WTC11 (cell line): Measurements from ENCODE around the gene RAD23A. TPM values are rescaled to one million over a fixed set of nuclear protein-coding genes. Genes with fewer than 3 reads are reported as not detected.

ENCODE experiments used
- ATAC-seq: fragments of 200-7000 bp; cut with Tn5 transposase; 2 replicates; pipeline ENCODE4 v1.10.0; 2021; ENCODE audit warnings: mild to moderate bottlenecking, moderate library complexity
- CTCF ChIA-PET: fragments of 300-600 bp; sonication (Branson Sonifier 250); formaldehyde crosslinking; loops from one replicate; lab custom pipeline; 2021; ENCODE audit warnings: antibody characterized with exemption; lab: Charles Lee
- POLR2A ChIA-PET: fragments of 350-600 bp; sonication (Branson Sonifier 250); formaldehyde crosslinking; loops from one replicate; lab custom pipeline; 2021; ENCODE audit warnings: antibody characterized with exemption; lab: Charles Lee
- DNase-seq: peaks from one replicate; pipeline ENCODE4 v3.0.0; 2021; ENCODE audit warnings: low spot score
- H3K27ac Mint-ChIP-seq: 2 replicates; pipeline ENCODE4 v1.8.0; 2021; ENCODE audit warnings: mixed read lengths
- H3K27me3 Mint-ChIP-seq: 2 replicates; pipeline ENCODE4 v1.8.0; 2021; ENCODE audit warnings: low read depth, mild to moderate bottlenecking, moderate library complexity, mixed read lengths
- H3K36me3 Mint-ChIP-seq: 2 replicates; pipeline ENCODE4 v1.8.0; 2021; ENCODE audit warnings: mixed read lengths
- H3K4me1 Mint-ChIP-seq: 2 replicates; pipeline ENCODE4 v1.8.0; 2022; ENCODE audit warnings: mixed read lengths
- H3K4me3 Mint-ChIP-seq: 2 replicates; pipeline ENCODE4 v1.8.0; 2021; ENCODE audit warnings: mild to moderate bottlenecking, moderate library complexity, mixed read lengths
- H3K9me3 Mint-ChIP-seq: 2 replicates; pipeline ENCODE4 v1.8.0; 2021; ENCODE audit warnings: mixed read lengths
- CTCF ChIP-seq: fragments of 200-600 bp; IDR thresholded peaks from 2 replicates; pipeline ENCODE4 v1.8.0; 2022; ENCODE audit warnings: antibody characterized with exemption
- ETV6 ChIP-seq: sonication (generic); formaldehyde crosslinking; IDR thresholded peaks from 2 replicates; pipeline ENCODE4 v1.8.1; 2022; ENCODE audit warnings: mild to moderate bottlenecking, missing genetic modification reagents
- FOXJ3 ChIP-seq: sonication (generic); formaldehyde crosslinking; IDR thresholded peaks from 2 replicates; pipeline ENCODE4 v1.9.0; 2021; ENCODE audit warnings: missing genetic modification reagents, mild to moderate bottlenecking, borderline replicate concordance
- FOXP1 ChIP-seq: sonication (generic); formaldehyde crosslinking; IDR thresholded peaks from 2 replicates; pipeline ENCODE4 v1.8.0; 2022; ENCODE audit warnings: missing genetic modification reagents, mild to moderate bottlenecking, moderate library complexity, borderline replicate concordance
- HMGA2 ChIP-seq: fragments of 250-450 bp; sonication (Bioruptor Pico); IDR thresholded peaks from 2 replicates; pipeline ENCODE4 v1.4.0; 2021; ENCODE audit warnings: mild to moderate bottlenecking, moderate library complexity
- JUN ChIP-seq: sonication (generic); formaldehyde crosslinking; IDR thresholded peaks from 2 replicates; pipeline ENCODE4 v1.8.0; 2023; ENCODE audit warnings: mild to moderate bottlenecking, missing genetic modification reagents
- MAX ChIP-seq: sonication (generic); formaldehyde crosslinking; IDR thresholded peaks from 2 replicates; pipeline ENCODE4 v1.8.0; 2022; ENCODE audit warnings: mild to moderate bottlenecking, missing genetic modification reagents
- NFATC4 ChIP-seq: fragments of 250-450 bp; sonication (Bioruptor Pico); IDR thresholded peaks from 2 replicates; pipeline ENCODE4 v1.9.0; 2021; ENCODE audit warnings: mild to moderate bottlenecking
- NFYB ChIP-seq: sonication (generic); formaldehyde crosslinking; conservative IDR thresholded peaks from 2 replicates; pipeline ENCODE4 v1.8.0; 2022; ENCODE audit warnings: low read depth, missing genetic modification reagents
- NR3C1 ChIP-seq: sonication (generic); formaldehyde crosslinking; conservative IDR thresholded peaks from 2 replicates; pipeline ENCODE4 v1.8.1; 2023; ENCODE audit warnings: low read depth, mild to moderate bottlenecking, missing genetic modification reagents
- STAT6 ChIP-seq: sonication (generic); formaldehyde crosslinking; conservative IDR thresholded peaks from 2 replicates; pipeline ENCODE4 v1.8.1; 2023; ENCODE audit warnings: mild to moderate bottlenecking, low read depth, missing genetic modification reagents, moderate library complexity
- TCF7 ChIP-seq: sonication (generic); formaldehyde crosslinking; IDR thresholded peaks from 2 replicates; pipeline ENCODE4 v1.8.0; 2022; ENCODE audit warnings: mild to moderate bottlenecking, low read depth, missing genetic modification reagents, moderate library complexity
- USF2 ChIP-seq: sonication (generic); formaldehyde crosslinking; IDR thresholded peaks from 2 replicates; pipeline ENCODE4 v1.8.1; 2023; ENCODE audit warnings: mild to moderate bottlenecking, missing genetic modification reagents, moderate library complexity
- ZNF263 ChIP-seq: sonication (generic); formaldehyde crosslinking; IDR thresholded peaks from 2 replicates; pipeline ENCODE4 v1.8.1; 2022; ENCODE audit warnings: low read depth, mild to moderate bottlenecking, moderate library complexity, missing genetic modification reagents
- ZNF281 ChIP-seq: sonication (generic); formaldehyde crosslinking; IDR thresholded peaks from 2 replicates; pipeline ENCODE4 v1.8.0; 2023; ENCODE audit warnings: mild to moderate bottlenecking, missing genetic modification reagents
- total RNA-seq: library from RNA; stranded (reverse); gene quantifications from 3 replicates; pipeline ENCODE4 v1.2.3, GENCODE V29; 2021

RAD23A gene
- total RNA-seq, 1 experiment from 2014 or later = 84.3 TPM

GRCh38 chr19:12993562-12993961 lies 47.9 kb downstream of the RAD23A start (continued):
- TF ChIP-seq STAT6 (CRISPR knock-in tag) (no peak), USF2 (CRISPR knock-in tag) (no peak), FOXJ3 (CRISPR knock-in tag) (no peak)

GRCh38 chr19:12994701-12995595 lies 49.3 kb downstream of the RAD23A start, which contains the start of gene NFIX:
TSS of gene NFIX (plus strand) at chr19:12995475. CDS start at chr19:12995838, 363 bp downstream.
- Mint-ChIP-seq H3K9me3 (no peaks in the 10 kb centered on the region), H3K4me3 (peak within 1 kb of the TSS; percentile 70), H3K27me3 (peaks cover 90% of the 10 kb centered on the region), H3K27ac (no peak within 1 kb of the TSS), H3K36me3 (peaks cover 3% of the 10 kb centered on the region; the same call in 1 of the 2 replicates), H3K4me1 (peaks cover 9% of the 10 kb centered on the region)
- peak; percentile 53; the same call in 1 of the 2 replicates for TF ChIP-seq FOXP1 (CRISPR knock-in tag)
- 0 out of 2 replicates have a peak, but pooled peaks have one; percentile 15 for TF ChIP-seq TCF7 (CRISPR knock-in tag)
- no peak for TF ChIP-seq JUN (CRISPR knock-in tag)
- DNase-seq (no peak), ATAC-seq (no peak)
- ChIA-PET POLR2A (no interaction called here), CTCF (interaction anchor here (0.6 to 1.4 kb wide), 4 partner anchors 12 to 100 kb away, joined by 3 to 4 read pairs (median 3); no protein-coding TSS in a partner anchor)

- H3K27ac Mint-ChIP-seq = no peak overlapping the region
- H3K4me1 Mint-ChIP-seq = peaks cover 6% of the 10 kb centered on the region
- peak overlapping the region; percentile 64 for H3K4me3 Mint-ChIP-seq
- no peaks in the 10 kb centered on the region for H3K9me3 Mint-ChIP-seq
- H3K36me3 Mint-ChIP-seq = peaks cover 3% of the 10 kb centered on the region; the same call in 1 of the 2 replicates
- DNase-seq (no peak), ATAC-seq (peak; percentile 12)
- TF ChIP-seq ZNF263 (CRISPR knock-in tag) (no peak), NFATC4 (CRISPR knock-in tag) (no peak), NFYB (CRISPR knock-in tag) (no peak), MAX (no peak), HMGA2 (CRISPR knock-in tag) (no peak), FOXP1 (CRISPR knock-in tag) (no peak), ZNF281 (CRISPR knock-in tag) (no peak), CTCF (no peak), ETV6 (CRISPR knock-in tag) (no peak), NR3C1 (CRISPR knock-in tag) (no peak)
- peaks cover 94% of the 10 kb centered on the region for H3K27me3 Mint-ChIP-seq
- POLR2A ChIA-PET = no interaction called here
- CTCF ChIA-PET = interaction anchor here (0.8 to 1.7 kb wide), 3 partner anchors 18 to 98 kb away, joined by 3 to 7 read pairs (median 4); no protein-coding TSS in a partner anchor
Measured at GRCh38 chr19:12995596-12996405, 50.1 kb downstream of the RAD23A start.
